Endodermal cell (in vitro differentiated cells): ENCODE results near the gene GATAD2B. TPM values are rescaled to one million over a fixed set of nuclear protein-coding genes. Genes with fewer than 3 reads are reported as not detected.

Source experiments
- DNase-seq: peaks from one replicate; pipeline ENCODE4 v3.0.0-alpha.2; 2017
- H3K27ac ChIP-seq: 2 replicates; pipeline ENCODE4 v1.5.1; 2013; ENCODE audit warnings: mild to moderate bottlenecking, low read depth, low read length, moderate library complexity
- H3K27me3 ChIP-seq: 2 replicates; pipeline ENCODE4 v1.6.1; 2013; ENCODE audit warnings: mild to moderate bottlenecking, low read length, moderate library complexity; ENCODE audit not compliant: insufficient read depth, control insufficient read depth, poor library complexity, severe bottlenecking
- H3K36me3 ChIP-seq: 2 replicates; pipeline ENCODE4 v1.7.0; 2013; ENCODE audit warnings: mild to moderate bottlenecking, low read length, moderate library complexity; ENCODE audit not compliant: control insufficient read depth, insufficient read depth
- H3K4me1 ChIP-seq: one replicate; pipeline ENCODE4 v1.7.0; 2013; ENCODE audit warnings: low read length; ENCODE audit not compliant: control insufficient read depth, insufficient read depth
- H3K4me3 ChIP-seq: 2 replicates; pipeline ENCODE4 v1.5.1; 2013; ENCODE audit warnings: mild to moderate bottlenecking, low read length, moderate library complexity
- H3K9ac ChIP-seq: 2 replicates; pipeline ENCODE4 v1.6.1; 2013; ENCODE audit warnings: mild to moderate bottlenecking, low read length, moderate library complexity; ENCODE audit not compliant: poor library complexity, severe bottlenecking; ENCODE audit errors: extremely low read depth
- H3K9me3 ChIP-seq: 2 replicates; pipeline ENCODE4 v1.6.1; 2013; ENCODE audit warnings: mild to moderate bottlenecking, low read length, moderate library complexity; ENCODE audit not compliant: control insufficient read depth
- H3K27ac Mint-ChIP-seq: 2 replicates; pipeline ENCODE4 v1.8.0; 2020; ENCODE audit warnings: mixed read lengths
- H3K27me3 Mint-ChIP-seq: 2 replicates; pipeline ENCODE4 v1.8.0; 2021; ENCODE audit warnings: mild to moderate bottlenecking, mixed read lengths; ENCODE audit not compliant: insufficient read depth
- H3K36me3 Mint-ChIP-seq: 2 replicates; pipeline ENCODE4 v1.8.0; 2020; ENCODE audit warnings: low read depth, mixed read lengths
- H3K4me1 Mint-ChIP-seq: 2 replicates; pipeline ENCODE4 v1.8.0; 2020; ENCODE audit warnings: mixed read lengths
- H3K4me3 Mint-ChIP-seq: 2 replicates; pipeline ENCODE4 v1.8.0; 2020; ENCODE audit warnings: mild to moderate bottlenecking, moderate library complexity, mixed read lengths
- H3K9me3 Mint-ChIP-seq: 2 replicates; pipeline ENCODE4 v1.8.0; 2020; ENCODE audit warnings: mild to moderate bottlenecking, mixed read lengths
- WGBS, 2 experiments: methylation state at CpG; one replicate each; pipeline versions ENCODE4 v1.1.5 to v1.1.7; 2013; ENCODE audit warnings: missing lambda C conversion rate in 2 of 2, mixed read lengths in 1 of 2; ENCODE audit not compliant: insufficient coverage in 1 of 2, insufficient read length in 1 of 2; 5-methylcytosine and 5-hydroxymethylcytosine counted together
- microRNA-seq: library from miRNA; unstranded; fragments of <30 nt; microRNA quantifications from one replicate; pipeline ENCODE4 v1.2.0, GENCODE V29; 2020; ENCODE audit warnings: borderline microRNAs expressed
- total RNA-seq, 2 donors: library from RNA; stranded (reverse); fragmentation: NEBNext Ultra II Directional in 1 of 2; extraction: Animal tissue kit (Norgen Biotek cat#: 25700) in 1 of 2; gene quantifications; 2 replicates in 1 of 2; 3 replicates in 1 of 2; pipeline ENCODE4 v1.2.1, GENCODE V29; 2021
- TF ChIP-seq, protein P1 (sequence below): fragments of 200-600 bp; sonication (generic); conservative IDR thresholded peaks from 2 replicates; pipeline ENCODE4 v1.5.0; 2021; ENCODE audit warnings: antibody characterized with exemption, mild to moderate bottlenecking

Gene GATAD2B
- total RNA-seq, 2 donors from 2014 or later, result 45.2 to 51.2 TPM

DNA sequence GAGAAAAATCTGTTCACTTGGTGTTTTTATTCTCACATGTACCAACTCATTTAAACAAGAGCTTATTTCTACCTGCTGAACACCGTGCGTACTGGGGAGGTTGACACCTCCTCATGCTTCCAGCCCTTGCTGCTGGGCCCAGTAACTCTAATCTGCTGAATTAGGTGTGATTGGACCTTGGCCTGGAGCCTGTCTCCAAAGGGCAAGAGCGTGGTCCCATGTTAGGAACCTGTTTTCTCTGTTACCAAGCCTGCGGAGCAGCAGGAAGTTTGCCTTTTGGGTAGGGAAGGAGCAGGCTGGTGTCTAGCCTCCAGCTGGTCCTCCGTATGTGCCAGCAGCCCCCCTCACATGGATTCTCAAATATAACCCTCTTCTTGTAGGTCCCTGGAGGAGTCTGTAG, 158.5 kb downstream of the GATAD2B start:
- H3K36me3 ChIP-seq, result peaks cover 92% of the 10 kb centered on the region
- no peak overlapping the region for H3K4me3 ChIP-seq
- no peaks in the 10 kb centered on the region for H3K27me3 ChIP-seq
- no peaks in the 10 kb centered on the region for H3K4me1 ChIP-seq
- H3K9ac ChIP-seq, result no peak overlapping the region
- Mint-ChIP-seq H3K9me3 (no peaks in the 10 kb centered on the region), H3K27ac (no peak overlapping the region), H3K36me3 (peaks cover 87% of the 10 kb centered on the region), H3K4me1 (no peaks in the 10 kb centered on the region), H3K27me3 (no peaks in the 10 kb centered on the region), H3K4me3 (no peak overlapping the region)
- TF ChIP-seq, protein P1, sequence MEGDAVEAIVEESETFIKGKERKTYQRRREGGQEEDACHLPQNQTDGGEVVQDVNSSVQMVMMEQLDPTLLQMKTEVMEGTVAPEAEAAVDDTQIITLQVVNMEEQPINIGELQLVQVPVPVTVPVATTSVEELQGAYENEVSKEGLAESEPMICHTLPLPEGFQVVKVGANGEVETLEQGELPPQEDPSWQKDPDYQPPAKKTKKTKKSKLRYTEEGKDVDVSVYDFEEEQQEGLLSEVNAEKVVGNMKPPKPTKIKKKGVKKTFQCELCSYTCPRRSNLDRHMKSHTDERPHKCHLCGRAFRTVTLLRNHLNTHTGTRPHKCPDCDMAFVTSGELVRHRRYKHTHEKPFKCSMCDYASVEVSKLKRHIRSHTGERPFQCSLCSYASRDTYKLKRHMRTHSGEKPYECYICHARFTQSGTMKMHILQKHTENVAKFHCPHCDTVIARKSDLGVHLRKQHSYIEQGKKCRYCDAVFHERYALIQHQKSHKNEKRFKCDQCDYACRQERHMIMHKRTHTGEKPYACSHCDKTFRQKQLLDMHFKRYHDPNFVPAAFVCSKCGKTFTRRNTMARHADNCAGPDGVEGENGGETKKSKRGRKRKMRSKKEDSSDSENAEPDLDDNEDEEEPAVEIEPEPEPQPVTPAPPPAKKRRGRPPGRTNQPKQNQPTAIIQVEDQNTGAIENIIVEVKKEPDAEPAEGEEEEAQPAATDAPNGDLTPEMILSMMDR, result no peak
- H3K9me3 ChIP-seq, result no peaks in the 10 kb centered on the region
- no peak for DNase-seq
- 93 to 100% methylated on average over 4 to 5 of the region's 5 CpGs for WGBS, 2 experiments
- no peak overlapping the region for H3K27ac ChIP-seq

- DNase-seq, result no peak
- Histone ChIP-seq H3K9ac (no peak overlapping the region), H3K27ac (no peak overlapping the region), H3K9me3 (no peaks in the 10 kb centered on the region), H3K27me3 (no peaks in the 10 kb centered on the region), H3K4me1 (no peaks in the 10 kb centered on the region), H3K36me3 (peaks cover 92% of the 10 kb centered on the region), H3K4me3 (no peak overlapping the region)
- H3K27me3 Mint-ChIP-seq, result no peaks in the 10 kb centered on the region
- H3K27ac Mint-ChIP-seq, result no peak overlapping the region
- no peaks in the 10 kb centered on the region for H3K9me3 Mint-ChIP-seq
- WGBS, 2 experiments, result 89 to 95% methylated on average over 3 to 6 of the region's 7 CpGs
- H3K4me1 Mint-ChIP-seq, result no peaks in the 10 kb centered on the region
- no peak overlapping the region for H3K4me3 Mint-ChIP-seq
- H3K36me3 Mint-ChIP-seq, result peaks cover 86% of the 10 kb centered on the region
- TF ChIP-seq, protein P1, result no peak
Observed at GRCh38 chr1:153763365-153764225, 159.2 kb downstream of the GATAD2B start.

DNA sequence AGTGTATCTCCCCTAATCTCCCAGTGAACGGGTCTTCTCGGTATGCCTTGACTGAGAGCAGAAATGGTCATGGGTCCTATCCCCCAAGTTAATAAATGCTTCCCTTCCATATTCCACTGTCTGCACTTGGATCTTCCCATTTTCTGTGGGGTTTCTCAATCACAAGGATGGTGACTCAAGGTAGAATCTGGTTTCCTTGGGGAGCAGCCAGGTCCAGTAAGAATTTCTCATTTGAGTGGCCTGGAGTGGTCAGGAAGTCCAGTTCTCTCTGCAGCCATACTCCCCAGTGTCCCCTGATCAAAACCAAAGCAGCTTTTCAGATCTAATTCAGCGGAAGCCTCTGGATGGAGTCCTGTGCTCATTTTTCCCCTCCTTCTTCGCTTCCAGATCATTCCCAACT, 162.3 kb downstream of the GATAD2B start:
- Histone ChIP-seq H3K9me3 (no peaks in the 10 kb centered on the region), H3K4me3 (no peak overlapping the region), H3K9ac (no peak overlapping the region), H3K36me3 (peaks cover 95% of the 10 kb centered on the region), H3K27me3 (no peaks in the 10 kb centered on the region), H3K27ac (no peak overlapping the region), H3K4me1 (no peaks in the 10 kb centered on the region)
- Mint-ChIP-seq H3K27me3 (no peaks in the 10 kb centered on the region), H3K27ac (no peak overlapping the region), H3K4me3 (no peak overlapping the region), H3K36me3 (peaks cover 79% of the 10 kb centered on the region), H3K9me3 (no peaks in the 10 kb centered on the region), H3K4me1 (no peaks in the 10 kb centered on the region)
- 89 to 95% methylated on average over 3 to 4 of the region's 4 CpGs for WGBS, 2 experiments
- no peak for DNase-seq
- TF ChIP-seq, protein P1, result no peak

Small RNA genes within 50 kb of the gene (microRNA-seq; reads per million reads assigned to microRNA genes)
- 0.44 reads per million for gene MIR6737

Other genes starting within 250 kb of the GATAD2B start
- 1 to 10 TPM; 2.7 to 4.5 TPM for gene NPR1, start 244.3 kb downstream of the GATAD2B start, total RNA-seq
- 100 to 1,000 TPM in 1 of 2 donors, 10 to 100 TPM in 1; 94.4 to 117 TPM for gene INTS3, start 194.9 kb downstream of the GATAD2B start, total RNA-seq
- 10 to 100 TPM; 60.6 to 64.5 TPM for gene SLC27A3, start 147.6 kb downstream of the GATAD2B start, total RNA-seq
- 100 to 1,000 TPM in 1 of 2 donors, 10 to 100 TPM in 1; 89.5 to 115 TPM for gene DENND4B, start 23.7 kb upstream of the GATAD2B start, total RNA-seq
- 10 to 100 TPM; 35.5 to 40.9 TPM for gene CRTC2, start 35.6 kb upstream of the GATAD2B start, total RNA-seq
- gene SLC39A1, start 40.6 kb upstream of the GATAD2B start, total RNA-seq, result 100 to 1,000 TPM; 129 to 154 TPM
- 10 to 100 TPM; 15.6 to 23.9 TPM for gene CREB3L4, start 44.9 kb upstream of the GATAD2B start, total RNA-seq
- 10 to 100 TPM; 63.6 to 72.8 TPM for gene JTB, start 54.7 kb upstream of the GATAD2B start, total RNA-seq
- 10 to 100 TPM; 80.3 to 97.1 TPM for gene RAB13, start 63.4 kb upstream of the GATAD2B start, total RNA-seq
- gene RPS27, start 67.8 kb upstream of the GATAD2B start, total RNA-seq, result 1,000 to 10,000 TPM; 1,800 to 2,084 TPM
- gene NUP210L, start 232.1 kb upstream of the GATAD2B start, total RNA-seq, result under 1 TPM; 0.07 to 0.11 TPM